Activated CD4-positive, alpha-beta memory T cell treated with anti-CD3 and anti-CD28 coated beads for 36 hours (primary cell): Measurements from ENCODE around the gene ARRB1. TPM values are rescaled to one million over a fixed set of nuclear protein-coding genes. Genes with fewer than 3 reads are reported as not detected.
A peak's percentile ranks its signal among the peaks of the same experiment; 100 is the strongest.

Experiments
- CTCF ChIA-PET: fragments of 350-600 bp; sonication (Branson Sonifier 250); formaldehyde crosslinking; loops from one replicate; lab custom pipeline; 2021; ENCODE audit warnings: antibody characterized with exemption, inconsistent platforms; lab: Charles Lee
- POLR2A ChIA-PET: fragments of 350-600 bp; sonication (Branson Sonifier 250); formaldehyde crosslinking; loops from one replicate; lab custom pipeline; 2021; ENCODE audit warnings: antibody characterized with exemption; lab: Charles Lee
- DNase-seq: peaks from one replicate; pipeline ENCODE4 v3.0.0-alpha.2; 2020
- H3K27ac Mint-ChIP-seq: one replicate; pipeline ENCODE4 v1.8.0; 2021; ENCODE audit warnings: mixed read lengths
- H3K27me3 Mint-ChIP-seq: one replicate; pipeline ENCODE4 v1.8.0; 2021; ENCODE audit warnings: mixed read lengths
- H3K36me3 Mint-ChIP-seq: one replicate; pipeline ENCODE4 v1.8.0; 2021; ENCODE audit warnings: mixed read lengths
- H3K4me1 Mint-ChIP-seq: one replicate; pipeline ENCODE4 v1.8.0; 2021; ENCODE audit warnings: low read depth, mixed read lengths
- H3K4me3 Mint-ChIP-seq: one replicate; pipeline ENCODE4 v1.8.0; 2021; ENCODE audit warnings: mild to moderate bottlenecking, mixed read lengths
- H3K9me3 Mint-ChIP-seq: one replicate; pipeline ENCODE4 v1.8.0; 2021; ENCODE audit warnings: mixed read lengths
- intact Hi-C: fragments of 100-400 bp; cut with micrococcal nuclease; formaldehyde crosslinking; loops from one replicate; pipeline ENCODE4 v1.15.1; 2023
- total RNA-seq, 2 experiments: library from RNA; stranded (reverse); gene quantifications; one replicate each; pipeline ENCODE4 v1.2.3, GENCODE V29; 2021

The ARRB1 gene
- 10 to 100 TPM; 16.3 to 18.8 TPM for total RNA-seq

- intact Hi-C loops = no loop called here
- Mint-ChIP-seq H3K4me3 (peak within 1 kb of the TSS; percentile 82), H3K27me3 (no peaks in the 10 kb centered on the region), H3K9me3 (no peaks in the 10 kb centered on the region), H3K27ac (peak within 1 kb of the TSS; percentile 81), H3K36me3 (no peaks in the 10 kb centered on the region), H3K4me1 (peaks cover 36% of the 10 kb centered on the region)
- ChIA-PET CTCF (interaction anchor here (1.0 to 3.2 kb wide), 2 partner anchors 35 to 71 kb away, joined by 5 to 12 read pairs; no protein-coding TSS in a partner anchor), POLR2A (interaction anchor here (0.5 to 1.6 kb wide), 3 partner anchors 11 to 49 kb away, joined by 3 to 8 read pairs (median 4); partner anchors contain the start of gene RPS3)
- no peak for DNase-seq
These were observed at the start of gene ARRB1 for GRCh38 chr11:75351541-75351790. Gene ARRB1 (minus strand): TSS chr11:75351661. CDS start chr11:75351607, 54 bp downstream.

GRCh38 chr11:75400146-75400865 is 48.8 kb upstream of the ARRB1 start:
- peaks cover 40% of the 10 kb centered on the region for H3K4me1 Mint-ChIP-seq
- no peak for DNase-seq

GRCh38 chr11:75399344-75400145 is 48.1 kb upstream of the ARRB1 start, which contains the start of gene RPS3:
Gene RPS3 (plus strand): TSS chr11:75399518. CDS start chr11:75399548, 30 bp downstream.
- no peaks in the 10 kb centered on the region for H3K27me3 Mint-ChIP-seq
- peak within 1 kb of the TSS; percentile 99 for H3K27ac Mint-ChIP-seq
- H3K4me3 Mint-ChIP-seq = peak within 1 kb of the TSS; percentile 100
- intact Hi-C loops = loop anchor here (1.0 to 2.0 kb wide), 2 partner anchors 31 to 127 kb away; no protein-coding TSS in a partner anchor
- POLR2A ChIA-PET = interaction anchor here (1.1 to 2.8 kb wide), 7 partner anchors 8 to 163 kb away, joined by 3 to 9 read pairs (median 4); partner anchors contain the start of genes ARRB1, GDPD5 and SERPINH1
- H3K4me1 Mint-ChIP-seq = peaks cover 39% of the 10 kb centered on the region
- peaks cover 53% of the 10 kb centered on the region for H3K36me3 Mint-ChIP-seq
- DNase-seq = peak; percentile 92
- CTCF ChIA-PET = interaction anchor here (0.5 to 2.4 kb wide), 9 partner anchors 9 to 158 kb away, joined by 3 to 15 read pairs (median 5); partner anchors contain the start of gene GDPD5
- no peaks in the 10 kb centered on the region for H3K9me3 Mint-ChIP-seq

More at GRCh38 chr11:75400146-75400865, 48.8 kb upstream of the ARRB1 start:
- Mint-ChIP-seq H3K27ac (peak overlapping the region; percentile 99), H3K27me3 (no peaks in the 10 kb centered on the region), H3K36me3 (peaks cover 59% of the 10 kb centered on the region), H3K9me3 (no peaks in the 10 kb centered on the region), H3K4me3 (peak overlapping the region; percentile 100)
- ChIA-PET POLR2A (interaction anchor here (1.1 to 2.8 kb wide), 9 partner anchors 8 to 162 kb away, joined by 3 to 9 read pairs (median 4); partner anchors contain the start of genes ARRB1, GDPD5 and SERPINH1), CTCF (interaction anchor here (0.5 to 2.4 kb wide), 10 partner anchors 8 to 159 kb away, joined by 3 to 15 read pairs (median 4); partner anchors contain the start of gene GDPD5)
- intact Hi-C loops = loop anchor here (2.0 kb wide), 1 partner anchor 30 kb away; no protein-coding TSS in a partner anchor

- no peaks in the 10 kb centered on the region for H3K27me3 Mint-ChIP-seq
- CTCF ChIA-PET = interaction anchor here (1.0 to 3.0 kb wide), 6 partner anchors 9 to 157 kb away, joined by 3 to 15 read pairs (median 6); partner anchors contain the start of gene GDPD5
- H3K36me3 Mint-ChIP-seq = peaks cover 47% of the 10 kb centered on the region
- POLR2A ChIA-PET = interaction anchor here (2.8 kb wide), 1 partner anchor 9 kb away, joined by 9 read pairs; no protein-coding TSS in a partner anchor
- H3K27ac Mint-ChIP-seq = peak overlapping the region; percentile 99
- H3K9me3 Mint-ChIP-seq = no peaks in the 10 kb centered on the region
- H3K4me1 Mint-ChIP-seq = peaks cover 36% of the 10 kb centered on the region
- H3K4me3 Mint-ChIP-seq = peak overlapping the region; percentile 100
- DNase-seq = no peak
- intact Hi-C loops = loop anchor here (1.0 kb wide), 1 partner anchor 127 kb away; no protein-coding TSS in a partner anchor
These were observed 47.4 kb upstream of the ARRB1 start for GRCh38 chr11:75398906-75399305.

GRCh38 chr11:75394085-75394840 is 42.8 kb upstream of the ARRB1 start:
- no peak for DNase-seq
- intact Hi-C loops = no loop called here
- Mint-ChIP-seq H3K4me1 (peaks cover 5% of the 10 kb centered on the region), H3K27me3 (peaks cover 6% of the 10 kb centered on the region), H3K9me3 (no peaks in the 10 kb centered on the region), H3K27ac (no peak overlapping the region), H3K36me3 (peaks cover under 1% of the 10 kb centered on the region), H3K4me3 (no peak overlapping the region)
- POLR2A ChIA-PET = no interaction called here
- CTCF ChIA-PET = interaction anchor here (1.7 to 2.1 kb wide), 2 partner anchors 33 to 115 kb away, joined by 3 to 10 read pairs; no protein-coding TSS in a partner anchor

- ChIA-PET POLR2A (no interaction called here), CTCF (interaction anchor here (0.7 to 14.3 kb wide), 9 partner anchors 8 to 141 kb away, joined by 3 to 435 read pairs (median 5); partner anchors contain the start of gene RPS3)
- no peak for DNase-seq
- Mint-ChIP-seq H3K4me3 (no peak overlapping the region), H3K27ac (no peak overlapping the region), H3K9me3 (no peaks in the 10 kb centered on the region), H3K36me3 (no peaks in the 10 kb centered on the region), H3K27me3 (peaks cover 6% of the 10 kb centered on the region), H3K4me1 (peaks cover 3% of the 10 kb centered on the region)
- intact Hi-C loops = loop anchor here (5.0 kb wide), 1 partner anchor 57 kb away; no protein-coding TSS in a partner anchor
These were observed 38.5 kb upstream of the ARRB1 start for GRCh38 chr11:75389925-75390324.

- CTCF ChIA-PET = interaction anchor here (0.6 to 14.3 kb wide), 22 partner anchors 9 to 1767 kb away, joined by 3 to 435 read pairs (median 4); partner anchors contain the start of gene RPS3
- Mint-ChIP-seq H3K36me3 (no peaks in the 10 kb centered on the region), H3K9me3 (no peaks in the 10 kb centered on the region), H3K27me3 (peaks cover 6% of the 10 kb centered on the region), H3K27ac (no peak overlapping the region), H3K4me1 (peaks cover 7% of the 10 kb centered on the region), H3K4me3 (no peak overlapping the region)
- intact Hi-C loops = loop anchor here (5.0 kb wide), 1 partner anchor 58 kb away; no protein-coding TSS in a partner anchor
- POLR2A ChIA-PET = interaction anchor here (1.0 kb wide), 1 partner anchor 18 kb away, joined by 5 read pairs; no protein-coding TSS in a partner anchor
- no peak for DNase-seq
These were observed 37.8 kb upstream of the ARRB1 start for GRCh38 chr11:75389276-75389605.

- Mint-ChIP-seq H3K4me3 (no peak overlapping the region), H3K27me3 (peaks cover 6% of the 10 kb centered on the region), H3K27ac (no peak overlapping the region), H3K4me1 (peaks cover 10% of the 10 kb centered on the region), H3K36me3 (no peaks in the 10 kb centered on the region), H3K9me3 (no peaks in the 10 kb centered on the region)
- intact Hi-C loops = loop anchor here (1.0 to 5.0 kb wide), 3 partner anchors 59 to 144 kb away; no protein-coding TSS in a partner anchor
- CTCF ChIA-PET = interaction anchor here (0.6 to 14.3 kb wide), 30 partner anchors 10 to 1766 kb away, joined by 3 to 435 read pairs (median 4); partner anchors contain the start of gene RPS3
- peak; percentile 84 for DNase-seq
- POLR2A ChIA-PET = interaction anchor here (1.0 kb wide), 1 partner anchor 19 kb away, joined by 5 read pairs; no protein-coding TSS in a partner anchor
These were observed 37.2 kb upstream of the ARRB1 start for GRCh38 chr11:75388386-75389275.

- Mint-ChIP-seq H3K36me3 (no peaks in the 10 kb centered on the region), H3K4me1 (peaks cover 16% of the 10 kb centered on the region), H3K27ac (no peak overlapping the region), H3K9me3 (no peaks in the 10 kb centered on the region), H3K4me3 (no peak overlapping the region), H3K27me3 (peaks cover 6% of the 10 kb centered on the region)
- POLR2A ChIA-PET = no interaction called here
- CTCF ChIA-PET = interaction anchor here (0.6 to 14.3 kb wide), 20 partner anchors 10 to 365 kb away, joined by 3 to 435 read pairs (median 6); partner anchors contain the start of gene RPS3
- intact Hi-C loops = loop anchor here (1.0 to 5.0 kb wide), 3 partner anchors 59 to 144 kb away; no protein-coding TSS in a partner anchor
- no peak for DNase-seq
These were observed 36.4 kb upstream of the ARRB1 start for GRCh38 chr11:75387736-75388294.
